HG02870 (cell line): ENCODE data around the gene BGLAP.

Source experiments
- ATAC-seq: cut with Tn5 transposase; IDR thresholded peaks from one replicate; pipeline ENCODE4 v1.9.1; 2021; ENCODE audit warnings: mild to moderate bottlenecking, moderate library complexity; ENCODE audit not compliant: unreplicated experiment

The BGLAP gene

GRCh38 chr1:156286061-156286460 lies 44.1 kb downstream of the BGLAP start:
- ATAC-seq = no peak

- no peak for ATAC-seq
These were observed 47.9 kb downstream of the BGLAP start for GRCh38 chr1:156289857-156290256.

- no peak for ATAC-seq
These were observed 49.5 kb downstream of the BGLAP start for GRCh38 chr1:156291226-156292061.
